Smooth muscle cell (in vitro differentiated cells): ENCODE results near the gene NOL3. TPM values are rescaled to one million over a fixed set of nuclear protein-coding genes. Genes with fewer than 3 reads are reported as not detected.

Source experiments
- DNase-seq: peaks from one replicate; lab custom pipeline; 2025; ENCODE audit not compliant: unreplicated experiment; lab: John Stamatoyannopoulos, UW
- H2AFZ ChIP-seq: fragments of 200-600 bp; sonication (generic); 2 replicates; pipeline ENCODE4 v1.6.0; 2016; ENCODE audit warnings: antibody characterized with exemption, low read depth, mild to moderate bottlenecking
- H3F3A ChIP-seq: fragments of 200-600 bp; sonication (generic); 2 replicates; pipeline ENCODE4 v1.6.0; 2017; ENCODE audit warnings: antibody characterized with exemption, low read depth
- H3K27ac ChIP-seq: fragments of 200-600 bp; sonication (generic); 2 replicates; pipeline ENCODE4 v1.5.1; 2016; ENCODE audit warnings: low read depth, mild to moderate bottlenecking
- H3K27me3 ChIP-seq: fragments of 200-600 bp; sonication (generic); 2 replicates; pipeline ENCODE4 v1.6.1; 2016; ENCODE audit warnings: low read depth, mild to moderate bottlenecking
- H3K36me3 ChIP-seq: fragments of 200-600 bp; sonication (generic); 2 replicates; pipeline ENCODE4 v1.5.1; 2016; ENCODE audit warnings: low read depth
- H3K4me1 ChIP-seq: fragments of 200-600 bp; sonication (generic); 2 replicates; pipeline ENCODE4 v1.5.1; 2016; ENCODE audit warnings: low read depth
- H3K4me2 ChIP-seq: fragments of 200-600 bp; sonication (generic); 2 replicates; pipeline ENCODE4 v1.6.0; 2016; ENCODE audit warnings: mild to moderate bottlenecking
- H3K4me3 ChIP-seq: fragments of 200-600 bp; sonication (generic); 2 replicates; pipeline ENCODE4 v1.5.1; 2016; ENCODE audit warnings: mild to moderate bottlenecking
- H3K79me2 ChIP-seq: fragments of 200-600 bp; sonication (generic); 2 replicates; pipeline ENCODE4 v1.6.0; 2016; ENCODE audit warnings: low read depth, mild to moderate bottlenecking
- H3K9ac ChIP-seq: fragments of 200-600 bp; sonication (generic); 2 replicates; pipeline ENCODE4 v1.6.0; 2016; ENCODE audit warnings: low read depth
- H3K9me3 ChIP-seq: fragments of 200-600 bp; sonication (generic); replicated peaks from 2 replicates; pipeline ENCODE4 v1.5.1; 2016; ENCODE audit warnings: low read depth
- H4K20me1 ChIP-seq: fragments of 200-600 bp; sonication (generic); 2 replicates; pipeline ENCODE4 v1.6.0; 2016; ENCODE audit warnings: low read depth
- CTCF ChIP-seq: fragments of 200-600 bp; sonication (generic); IDR thresholded peaks from 2 replicates; pipeline ENCODE4 v1.5.1; 2017; ENCODE audit warnings: borderline replicate concordance, mild to moderate bottlenecking, antibody characterized with exemption; ENCODE audit not compliant: insufficient read depth, poor library complexity, severe bottlenecking
- WGBS: methylation state at CpG from one replicate; pipeline ENCODE4 v1.1.7; 2016; ENCODE audit warnings: low lambda C conversion rate; 5-methylcytosine and 5-hydroxymethylcytosine counted together
- polyA plus RNA-seq: library from polyadenylated mRNA; unstranded; fragments of >200 nt; fragmentation: Nextera tagmentation; extraction: Ambion mirVana; gene quantifications from 2 replicates; pipeline ENCODE4 v1.2.1, GENCODE V29; 2016
- total RNA-seq: library from RNA; depleted of rRNA; stranded (reverse); fragments of >200 nt; gene quantifications from 2 replicates; pipeline ENCODE4 v1.2.3, GENCODE V29; 2014

Gene NOL3
- total and polyA plus RNA-seq, 2 experiments from 2014 or later, result 33.0 to 36.4 TPM

- peaks cover 7% of the 10 kb centered on the region for H3F3A ChIP-seq
- H3K36me3 ChIP-seq, result no peaks in the 10 kb centered on the region
- H3K9ac ChIP-seq, result peak overlapping the region; percentile 92
- TF ChIP-seq CTCF, result no peak
- peaks cover 27% of the 10 kb centered on the region for H3K79me2 ChIP-seq
- peak overlapping the region; percentile 100 for H3K4me2 ChIP-seq
- WGBS, result 50% methylated on average over 17 of the region's 17 CpGs
- H3K27ac ChIP-seq, result peak overlapping the region; percentile 43
- no peaks in the 10 kb centered on the region for H3K9me3 ChIP-seq
- peak overlapping the region; percentile 94 for H3K4me3 ChIP-seq
- H3K4me1 ChIP-seq, result peaks cover 18% of the 10 kb centered on the region
- DNase-seq, result no peak
- no peak overlapping the region for H2AFZ ChIP-seq
- peaks cover 39% of the 10 kb centered on the region for H4K20me1 ChIP-seq
- no peaks in the 10 kb centered on the region for H3K27me3 ChIP-seq
Observed at GRCh38 chr16:67192781-67193361, 22.5 kb downstream of the NOL3 start.

- DNase-seq, result no peak
- H3K79me2 ChIP-seq, result peaks cover 27% of the 10 kb centered on the region
- no peaks in the 10 kb centered on the region for H3K27me3 ChIP-seq
- H3K27ac ChIP-seq, result no peak overlapping the region
- no peak overlapping the region for H2AFZ ChIP-seq
- no peak for TF ChIP-seq CTCF
- H3F3A ChIP-seq, result peaks cover 7% of the 10 kb centered on the region
- peak overlapping the region; percentile 100 for H3K4me2 ChIP-seq
- peaks cover 46% of the 10 kb centered on the region for H4K20me1 ChIP-seq
- peak overlapping the region; percentile 94 for H3K4me3 ChIP-seq
- no peaks in the 10 kb centered on the region for H3K9me3 ChIP-seq
- no peaks in the 10 kb centered on the region for H3K36me3 ChIP-seq
- H3K9ac ChIP-seq, result no peak overlapping the region
- H3K4me1 ChIP-seq, result peaks cover 18% of the 10 kb centered on the region
Observed at GRCh38 chr16:67193536-67193935, 23.2 kb downstream of the NOL3 start.

- Histone ChIP-seq H3K79me2 (peaks cover 27% of the 10 kb centered on the region), H3K36me3 (no peaks in the 10 kb centered on the region), H3K4me3 (no peak overlapping the region), H3K4me1 (peaks cover 18% of the 10 kb centered on the region), H3F3A (peaks cover 7% of the 10 kb centered on the region), H3K9ac (no peak overlapping the region), H3K9me3 (no peaks in the 10 kb centered on the region), H3K27ac (no peak overlapping the region), H3K4me2 (no peak overlapping the region), H2AFZ (no peak overlapping the region), H3K27me3 (no peaks in the 10 kb centered on the region), H4K20me1 (peaks cover 49% of the 10 kb centered on the region)
- TF ChIP-seq CTCF, result no peak
- DNase-seq, result no peak
- WGBS, result 97% methylated on average over 6 of the region's 6 CpGs
Observed at GRCh38 chr16:67194260-67194659, 23.9 kb downstream of the NOL3 start.

GRCh38 chr16:67195676-67196075 lies 25.3 kb downstream of the NOL3 start:
- Histone ChIP-seq H2AFZ (no peak overlapping the region), H3F3A (peaks cover 7% of the 10 kb centered on the region), H3K27ac (no peak overlapping the region), H4K20me1 (peaks cover 49% of the 10 kb centered on the region), H3K9ac (no peak overlapping the region), H3K4me2 (no peak overlapping the region), H3K79me2 (peaks cover 27% of the 10 kb centered on the region), H3K4me1 (peaks cover 18% of the 10 kb centered on the region), H3K9me3 (no peaks in the 10 kb centered on the region), H3K36me3 (no peaks in the 10 kb centered on the region), H3K4me3 (no peak overlapping the region), H3K27me3 (no peaks in the 10 kb centered on the region)
- TF ChIP-seq CTCF, result no peak
- 89% methylated on average over 5 of the region's 5 CpGs for WGBS
- no peak for DNase-seq
